HepG2 (cell line): ENCODE results near the gene NEDD4L. TPM values are rescaled to one million over a fixed set of nuclear protein-coding genes. Genes with fewer than 3 reads are reported as not detected.

ENCODE experiments used
- AHR ChIP-seq: IDR thresholded peaks from 2 replicates; pipeline ENCODE4 v1.6.1; 2018; ENCODE audit warnings: missing genetic modification reagents, missing compliant biosample characterization
- FOXA3 ChIP-seq: IDR thresholded peaks from 2 replicates; pipeline ENCODE4 v1.6.1; 2016; ENCODE audit warnings: missing genetic modification reagents, missing compliant biosample characterization
- HDAC6 ChIP-seq: fragments of 200-600 bp; sonication (generic); IDR thresholded peaks from 2 replicates; pipeline ENCODE4 v1.7.0; 2017; ENCODE audit warnings: mild to moderate bottlenecking, antibody characterized with exemption, low read length, low read depth
- HMG20A ChIP-seq: IDR thresholded peaks from 2 replicates; pipeline ENCODE4 v1.6.1; 2016; ENCODE audit warnings: borderline replicate concordance
- IKZF4 ChIP-seq: sonication (generic); formaldehyde crosslinking; IDR thresholded peaks from 2 replicates; pipeline ENCODE4 v1.5.1; 2020; ENCODE audit warnings: borderline replicate concordance, mild to moderate bottlenecking, low read depth, missing genetic modification reagents; ENCODE audit errors: not compliant biosample characterization
- IKZF5 ChIP-seq: IDR thresholded peaks from 2 replicates; pipeline ENCODE4 v1.6.1; 2018; ENCODE audit warnings: missing genetic modification reagents, mild to moderate bottlenecking, missing compliant biosample characterization
- KDM5B ChIP-seq: sonication (generic); formaldehyde crosslinking; IDR thresholded peaks from 2 replicates; pipeline ENCODE4 v1.4.0; 2020; ENCODE audit warnings: missing genetic modification reagents, mild to moderate bottlenecking, borderline replicate concordance
- MAFK ChIP-seq, 2 experiments: IDR thresholded peaks in 1 of 2; conservative IDR thresholded peaks in 1 of 2; 2 replicates each; pipeline ENCODE4 v1.6.1; 2011; ENCODE audit warnings: improper control_type of control experiment in 2 of 2, low read length in 2 of 2
- MEIS2 ChIP-seq: sonication (generic); formaldehyde crosslinking; IDR thresholded peaks from 2 replicates; pipeline ENCODE4 v1.9.0; 2021; ENCODE audit warnings: mild to moderate bottlenecking, missing genetic modification reagents
- MIER3 ChIP-seq: IDR thresholded peaks from 2 replicates; pipeline ENCODE4 v1.6.1; 2016; ENCODE audit warnings: missing compliant biosample characterization, borderline replicate concordance
- MTERF4 ChIP-seq: sonication (generic); formaldehyde crosslinking; IDR thresholded peaks from 2 replicates; pipeline ENCODE4 v1.8.0; 2023; ENCODE audit warnings: mild to moderate bottlenecking, missing genetic modification reagents
- MXD3 ChIP-seq: IDR thresholded peaks from 2 replicates; pipeline ENCODE4 v1.6.1; 2016; ENCODE audit warnings: mild to moderate bottlenecking, missing biosample characterization, missing genetic modification reagents
- NAIF1 ChIP-seq: sonication (generic); formaldehyde crosslinking; IDR thresholded peaks from 2 replicates; pipeline ENCODE4 v1.5.0; 2020; ENCODE audit warnings: mild to moderate bottlenecking, missing genetic modification reagents, borderline replicate concordance
- NFYB ChIP-seq: sonication (generic); formaldehyde crosslinking; IDR thresholded peaks from 2 replicates; pipeline ENCODE4 v1.4.0; 2020; ENCODE audit warnings: missing genetic modification reagents
- PLRG1 ChIP-seq: fragments of 450-650 bp; conservative IDR thresholded peaks from 2 replicates; pipeline ENCODE4 v1.6.1; 2016
- POLR2AphosphoS2 ChIP-seq: IDR thresholded peaks from 2 replicates; pipeline ENCODE4 v1.6.1; 2011; ENCODE audit warnings: low read depth, low read length, improper control_type of control experiment
- PRDM4 ChIP-seq: sonication (generic); formaldehyde crosslinking; IDR thresholded peaks from 2 replicates; pipeline ENCODE4 v1.9.0; 2021; ENCODE audit warnings: missing genetic modification reagents, borderline replicate concordance
- PREB ChIP-seq: sonication (generic); formaldehyde crosslinking; IDR thresholded peaks from 2 replicates; pipeline ENCODE4 v1.4.0; 2020; ENCODE audit warnings: missing genetic modification reagents
- SP140L ChIP-seq: sonication (generic); formaldehyde crosslinking; IDR thresholded peaks from 2 replicates; pipeline ENCODE4 v1.4.0; 2020; ENCODE audit warnings: missing genetic modification reagents, borderline replicate concordance
- ZFP36L2 ChIP-seq: sonication (generic); formaldehyde crosslinking; IDR thresholded peaks from 2 replicates; pipeline ENCODE4 v1.4.0; 2020; ENCODE audit warnings: missing genetic modification reagents
- ZMAT5 ChIP-seq: sonication (generic); formaldehyde crosslinking; IDR thresholded peaks from 2 replicates; pipeline ENCODE4 v1.5.0; 2020; ENCODE audit warnings: mild to moderate bottlenecking, low read depth, missing genetic modification reagents, borderline replicate concordance
- ZNF557 ChIP-seq: sonication (generic); formaldehyde crosslinking; IDR thresholded peaks from 2 replicates; pipeline ENCODE4 v1.4.0; 2020; ENCODE audit warnings: missing genetic modification reagents
- ZNF564 ChIP-seq: sonication (generic); formaldehyde crosslinking; IDR thresholded peaks from 2 replicates; pipeline ENCODE4 v1.8.1; 2023; ENCODE audit warnings: mild to moderate bottlenecking, missing genetic modification reagents
- ZNF577 ChIP-seq: sonication (generic); formaldehyde crosslinking; IDR thresholded peaks from 2 replicates; pipeline ENCODE4 v1.4.0; 2020; ENCODE audit warnings: mild to moderate bottlenecking, low read depth, missing genetic modification reagents, borderline replicate concordance
- ZNF615 ChIP-seq: sonication (generic); formaldehyde crosslinking; IDR thresholded peaks from 2 replicates; pipeline ENCODE4 v1.5.0; 2020; ENCODE audit warnings: mild to moderate bottlenecking, missing genetic modification reagents, borderline replicate concordance
- ZSCAN21 ChIP-seq: sonication (generic); formaldehyde crosslinking; IDR thresholded peaks from 2 replicates; pipeline ENCODE4 v1.8.0; 2022; ENCODE audit warnings: mild to moderate bottlenecking, missing genetic modification reagents, moderate library complexity, borderline replicate concordance
- polyA plus RNA-seq, 8 experiments: library from polyadenylated mRNA; depleted of rRNA in 3 of 8; stranded (reverse) in 7 of 8; unstranded in 1 of 8; fragments of >200 nt; fragmentation: Illumina TruSeq in 4 of 8; extraction: Trizol in 4 of 8; gene quantifications; 2 replicates each; pipeline versions ENCODE4 v1.2.1 to v1.2.3, GENCODE V29; 2011 to 2016; ENCODE audit warnings: low read depth in 4 of 8, missing spikeins in 1 of 8, mixed read lengths in 1 of 8; ENCODE audit not compliant: insufficient read depth in 1 of 8
- total RNA-seq, 5 experiments: library from RNA; depleted of rRNA; stranded (reverse); fragments of >200 nt; fragmentation: Illumina TruSeq; extraction: Trizol; gene quantifications; 2 replicates each; pipeline ENCODE4 v1.2.3, GENCODE V29; 2016; ENCODE audit warnings: low read depth in 1 of 5

The NEDD4L gene
- total and polyA plus RNA-seq, 2 of the 13 experiments (the other 11 are each of a cell fraction or from before 2014, with no cell fraction given): 168 to 390 TPM

GRCh38 chr18:58024139-58024538 is 19.9 kb upstream of the NEDD4L start (continued):
- no peak for TF ChIP-seq NAIF1 (CRISPR knock-in tag)
- no peak for TF ChIP-seq IKZF5 (CRISPR knock-in tag)
- peak; percentile 48; the same call in 1 of the 2 replicates for TF ChIP-seq NFYB (CRISPR knock-in tag)
- TF ChIP-seq PREB: no peak
- peak; percentile 64 for TF ChIP-seq FOXA3 (CRISPR knock-in tag)
- TF ChIP-seq ZNF615 (CRISPR knock-in tag): no peak
- TF ChIP-seq MIER3 (CRISPR knock-in tag): no peak
- no peak for TF ChIP-seq POLR2AphosphoS2
- TF ChIP-seq MTERF4 (CRISPR knock-in tag): no peak
- TF ChIP-seq MXD3: no peak
- TF ChIP-seq ZMAT5: no peak
- no peak for TF ChIP-seq SP140L (CRISPR knock-in tag)
- no peak for TF ChIP-seq PLRG1
- TF ChIP-seq MAFK (conservative IDR thresholded peaks at IDR 0.05 in 1 of 2, IDR thresholded peaks at IDR 0.05 in 1 of 2; ENCODE audit: low read length in 2 of 2): no peak
- no peak for TF ChIP-seq KDM5B (CRISPR knock-in tag)
- TF ChIP-seq HMG20A: peak; percentile 61; the same call in 1 of the 2 replicates
- TF ChIP-seq AHR (CRISPR knock-in tag): no peak
- no peak for TF ChIP-seq ZSCAN21
- TF ChIP-seq PRDM4: no peak
- no peak for TF ChIP-seq MEIS2 (CRISPR knock-in tag)
- TF ChIP-seq ZFP36L2 (CRISPR knock-in tag): no peak
- no peak for TF ChIP-seq ZNF564 (CRISPR knock-in tag)
- no peak for TF ChIP-seq ZNF557 (CRISPR knock-in tag)
- TF ChIP-seq IKZF4 (CRISPR knock-in tag): no peak
- no peak for TF ChIP-seq HDAC6
- TF ChIP-seq ZNF577 (CRISPR knock-in tag): no peak
